ENCODE results near the gene OCIAD2. TPM values are rescaled to one million over a fixed set of nuclear protein-coding genes. Genes with fewer than 3 reads are reported as not detected.

The OCIAD2 gene, protein sequence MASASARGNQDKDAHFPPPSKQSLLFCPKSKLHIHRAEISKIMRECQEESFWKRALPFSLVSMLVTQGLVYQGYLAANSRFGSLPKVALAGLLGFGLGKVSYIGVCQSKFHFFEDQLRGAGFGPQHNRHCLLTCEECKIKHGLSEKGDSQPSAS
- 1 to 10 TPM; 1.3 to 7.7 (median 2.4) TPM for total RNA-seq

- no peak for TF ChIP-seq POLR2A (IDR thresholded peaks at IDR 0.05)
- TF ChIP-seq, protein P1, sequence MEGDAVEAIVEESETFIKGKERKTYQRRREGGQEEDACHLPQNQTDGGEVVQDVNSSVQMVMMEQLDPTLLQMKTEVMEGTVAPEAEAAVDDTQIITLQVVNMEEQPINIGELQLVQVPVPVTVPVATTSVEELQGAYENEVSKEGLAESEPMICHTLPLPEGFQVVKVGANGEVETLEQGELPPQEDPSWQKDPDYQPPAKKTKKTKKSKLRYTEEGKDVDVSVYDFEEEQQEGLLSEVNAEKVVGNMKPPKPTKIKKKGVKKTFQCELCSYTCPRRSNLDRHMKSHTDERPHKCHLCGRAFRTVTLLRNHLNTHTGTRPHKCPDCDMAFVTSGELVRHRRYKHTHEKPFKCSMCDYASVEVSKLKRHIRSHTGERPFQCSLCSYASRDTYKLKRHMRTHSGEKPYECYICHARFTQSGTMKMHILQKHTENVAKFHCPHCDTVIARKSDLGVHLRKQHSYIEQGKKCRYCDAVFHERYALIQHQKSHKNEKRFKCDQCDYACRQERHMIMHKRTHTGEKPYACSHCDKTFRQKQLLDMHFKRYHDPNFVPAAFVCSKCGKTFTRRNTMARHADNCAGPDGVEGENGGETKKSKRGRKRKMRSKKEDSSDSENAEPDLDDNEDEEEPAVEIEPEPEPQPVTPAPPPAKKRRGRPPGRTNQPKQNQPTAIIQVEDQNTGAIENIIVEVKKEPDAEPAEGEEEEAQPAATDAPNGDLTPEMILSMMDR (IDR thresholded peaks at IDR 0.05 in 4 of 5, conservative IDR thresholded peaks at IDR 0.05 in 1 of 5), result peak in 1 of 5 experiments; percentile 7
- Histone ChIP-seq H3K27me3 (peaks cover 0 to 18% (median 5%) of the 10 kb centered on the region in 3 donors), H3K36me3 (no peaks in the 10 kb centered on the region), H3K27ac (peak within 1 kb of the TSS in 2 of 4 donors; percentile 28), H3K4me3 (peak within 1 kb of the TSS; percentile 50 to 64 (median 58)), H3K9me3 (no peaks in the 10 kb centered on the region), H3K4me1 (peaks cover 0 to 6% of the 10 kb centered on the region in 2 donors)
- ATAC-seq, result peak in 1 of 2 donors; percentile 41
- intact Hi-C loops (cut with DNase I; ENCODE audit: low total_unique reads), result no loop called here
- DNase-seq, result peak in 1 of 2 donors; percentile 5
- in situ Hi-C loops (cut with MboI; ENCODE audit: low sequenced_read_pairs in 4 of 4), result loop anchor here in 1 of 4 donors (10.0 kb wide), 1 partner anchor 62 kb away; no protein-coding TSS in a partner anchor
Measured at GRCh38 chr4:48906206-48907173, at the start of gene OCIAD2. TSS of gene OCIAD2 (minus strand) at chr4:48906774. CDS start at chr4:48904549, 2,225 bp downstream.

GRCh38 chr4:48954314-48954713 lies 47.7 kb upstream of the OCIAD2 start:
- no peak for DNase-seq
- Histone ChIP-seq H3K27me3 (no peaks in the 10 kb centered on the region), H3K9me3 (no peaks in the 10 kb centered on the region), H3K4me3 (no peak overlapping the region), H3K4me1 (no peaks in the 10 kb centered on the region), H3K36me3 (no peaks in the 10 kb centered on the region), H3K27ac (no peak overlapping the region)
- in situ Hi-C loops (cut with MboI; ENCODE audit: low sequenced_read_pairs in 4 of 4) (loop anchor here in 2 of 4 donors (10.0 to 25.0 kb wide), 3 partner anchors 390 to 642 kb away; no protein-coding TSS in a partner anchor), intact Hi-C loops (cut with DNase I; ENCODE audit: low total_unique reads) (no loop called here)
- no peak for ATAC-seq
- TF ChIP-seq POLR2A (IDR thresholded peaks at IDR 0.05), result no peak
- TF ChIP-seq, protein P1 (IDR thresholded peaks at IDR 0.05 in 4 of 5, conservative IDR thresholded peaks at IDR 0.05 in 1 of 5), result no peak

DNA sequence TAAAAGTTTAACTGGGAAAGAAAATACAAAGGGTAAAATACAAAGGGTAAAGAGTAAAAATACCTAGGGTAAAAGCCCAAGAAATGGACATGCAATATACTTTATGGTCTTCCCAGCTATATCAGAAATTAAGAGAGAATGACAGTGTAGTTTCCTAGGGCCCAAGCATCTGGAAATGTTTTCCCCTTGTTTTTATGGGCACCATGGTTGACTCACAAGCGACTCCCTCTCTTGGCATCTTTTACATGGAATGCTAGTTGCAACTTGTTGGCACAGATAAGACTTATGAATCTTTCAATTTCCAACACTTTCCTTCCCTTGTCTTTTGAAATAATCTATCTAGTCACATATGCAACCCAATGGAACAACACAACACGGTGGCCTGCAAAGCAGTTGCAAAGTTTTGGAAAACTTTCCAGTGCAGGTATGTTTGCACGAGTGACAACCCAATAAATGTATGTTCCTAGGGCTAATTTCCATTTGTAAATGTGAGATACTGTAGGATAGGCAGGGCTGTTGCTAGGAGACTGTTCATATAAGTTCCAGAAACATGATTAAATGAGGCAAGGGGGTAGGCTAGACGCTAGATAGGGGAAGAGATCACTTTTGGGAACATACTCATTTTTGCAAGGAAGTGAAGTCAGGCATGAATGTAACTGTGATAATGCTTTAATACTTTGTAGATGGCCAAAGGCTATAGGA lies 43.1 kb upstream of the OCIAD2 start:
- in situ Hi-C loops (cut with MboI; ENCODE audit: low sequenced_read_pairs in 4 of 4), result loop anchor here in 2 of 4 donors (10.0 to 25.0 kb wide), 3 partner anchors 385 to 637 kb away; no protein-coding TSS in a partner anchor
- H3K27me3 ChIP-seq, result no peaks in the 10 kb centered on the region
- H3K9me3 ChIP-seq, result no peaks in the 10 kb centered on the region
- ATAC-seq (no peak), DNase-seq (no peak)
- no peak overlapping the region for H3K27ac ChIP-seq
- H3K4me3 ChIP-seq, result no peak overlapping the region
- intact Hi-C loops (cut with DNase I; ENCODE audit: low total_unique reads), result no loop called here
- no peaks in the 10 kb centered on the region for H3K4me1 ChIP-seq
- H3K36me3 ChIP-seq, result no peaks in the 10 kb centered on the region
- no peak for TF ChIP-seq POLR2A (IDR thresholded peaks at IDR 0.05)
- TF ChIP-seq, protein P1 (IDR thresholded peaks at IDR 0.05 in 4 of 5, conservative IDR thresholded peaks at IDR 0.05 in 1 of 5), result no peak

GRCh38 chr4:48949086-48949485 lies 42.5 kb upstream of the OCIAD2 start:
- Histone ChIP-seq H3K27me3 (no peaks in the 10 kb centered on the region), H3K4me1 (no peaks in the 10 kb centered on the region), H3K36me3 (no peaks in the 10 kb centered on the region), H3K9me3 (no peaks in the 10 kb centered on the region), H3K4me3 (no peak overlapping the region), H3K27ac (no peak overlapping the region)
- intact Hi-C loops (cut with DNase I; ENCODE audit: low total_unique reads) (no loop called here), in situ Hi-C loops (cut with MboI; ENCODE audit: low sequenced_read_pairs in 4 of 4) (no loop called here)
- DNase-seq (no peak), ATAC-seq (no peak)
- TF ChIP-seq, protein P1 (IDR thresholded peaks at IDR 0.05 in 4 of 5, conservative IDR thresholded peaks at IDR 0.05 in 1 of 5), result no peak
- no peak for TF ChIP-seq POLR2A (IDR thresholded peaks at IDR 0.05)

All from gastrocnemius medialis (tissue), 4 donors.